ENCODE data around the gene ZNF467. TPM values are rescaled to one million over a fixed set of nuclear protein-coding genes. Genes with fewer than 3 reads are reported as not detected.

The ZNF467 gene
- total RNA-seq, 1 experiment from 2014 or later, result 11.3 TPM

- Histone ChIP-seq H3K4me1 (ENCODE audit: control insufficient read depth in 1 of 2, insufficient read depth in 2 of 2, low read length in 2 of 2) (peaks cover 0 to 9% of the 10 kb centered on the region in 2 experiments; a peak in 1 of 4 replicates), H3K27ac (ENCODE audit: low read depth, low read length) (no peak overlapping the region), H3K36me3 (ENCODE audit: control insufficient read depth in 1 of 2, insufficient read depth in 2 of 2, low read length in 2 of 2) (no peaks in the 10 kb centered on the region), H3K9me2 (ENCODE audit: insufficient read depth) (no peaks in the 10 kb centered on the region), H3K4me3 (replicated peaks in 1 of 2; ENCODE audit: low read depth in 1 of 2, low read length in 2 of 2) (no peak overlapping the region), H3K9ac (ENCODE audit: low read length) (no peak overlapping the region), H3K27me3 (ENCODE audit: insufficient read depth, low read length) (no peaks in the 10 kb centered on the region), H3K4me2 (ENCODE audit: low read length) (no peak overlapping the region), H2AFZ (ENCODE audit: low read depth, low read length, poor library complexity, severe bottlenecking) (no peak overlapping the region), H3K79me2 (ENCODE audit: insufficient read depth, low read length) (no peaks in the 10 kb centered on the region), H4K20me1 (ENCODE audit: insufficient read depth) (no peaks in the 10 kb centered on the region), H3K9me3 (ENCODE audit: control insufficient read depth in 1 of 2, insufficient read depth in 1 of 2, low read depth in 1 of 2, low read length in 2 of 2) (no peaks in the 10 kb centered on the region)
- ChIA-PET POLR2A (no interaction called here), RAD21 (ENCODE audit: low non-redundant PET in 1 of 2, low total read pairs in 2 of 2, uncharacterized antibody in 2 of 2, unreplicated experiment in 2 of 2) (interaction anchor here in 1 of 2 experiments (0.6 kb wide), 1 partner anchor 22 kb away, joined by 3 read pairs; no protein-coding TSS in a partner anchor), CTCF (no interaction called here)
- no peak for DNase-seq (ENCODE audit: low read depth, low spot score)
- intact Hi-C loops (cut with micrococcal nuclease), result no loop called here
- no peak for ATAC-seq
- TF ChIP-seq EZH2 (IDR thresholded peaks at IDR 0.05) (no peak), SRF (IDR thresholded peaks at IDR 0.05; ENCODE audit: low read depth) (no peak), POLR2AphosphoS5 (IDR thresholded peaks at IDR 0.05; ENCODE audit: low read depth, low read length) (no peak), ZFX (IDR thresholded peaks at IDR 0.05) (no peak), ZBTB33 (IDR thresholded peaks at IDR 0.05; ENCODE audit: extremely low read depth, insufficient replicate concordance, low read length) (no peak), TCF7L2 (IDR thresholded peaks at IDR 0.05; ENCODE audit: borderline replicate concordance, extremely low read depth, insufficient read depth, insufficient read length) (no peak), REST (IDR thresholded peaks at IDR 0.05; ENCODE audit: low read depth) (no peak), FOSL1 (IDR thresholded peaks at IDR 0.05; ENCODE audit: low read depth) (no peak), SIN3A (IDR thresholded peaks at IDR 0.05; ENCODE audit: low read depth) (no peak)
- BruUV-seq (replicated peaks), result no TSS peak
Observed at GRCh38 chr7:149785983-149786382, 12.6 kb upstream of the ZNF467 start.

Data from HCT116 (cell line).